KMS-11 (cell line): ENCODE results near the gene RIPK4.
"Not testable (repeated sequence)": the region's sequence is repeated elsewhere in the genome, so short reads cannot be mapped to it uniquely, and the experiment has no call there.

Source experiments
- H2AFZ ChIP-seq: fragments of 200-600 bp; sonication (generic); 2 replicates; pipeline ENCODE4 v1.6.1; 2016; ENCODE audit warnings: antibody characterized with exemption, mixed run types, low read depth
- H3K27ac ChIP-seq: fragments of 200-600 bp; sonication (generic); 2 replicates; pipeline ENCODE4 v1.6.1; 2016; ENCODE audit warnings: mild to moderate bottlenecking, mixed run types
- H3K27me3 ChIP-seq: fragments of 200-600 bp; sonication (generic); 2 replicates; pipeline ENCODE4 v1.6.1; 2017; ENCODE audit warnings: mild to moderate bottlenecking, low read depth, mixed run types, moderate library complexity; ENCODE audit not compliant: insufficient read depth
- H3K36me3 ChIP-seq: fragments of 200-600 bp; sonication (generic); 2 replicates; pipeline ENCODE4 v1.6.1; 2017; ENCODE audit warnings: mild to moderate bottlenecking, mixed run types; ENCODE audit not compliant: insufficient read depth
- H3K4me1 ChIP-seq: fragments of 200-600 bp; sonication (generic); 2 replicates; pipeline ENCODE4 v1.6.1; 2016; ENCODE audit warnings: mild to moderate bottlenecking, low read depth, mixed run types; ENCODE audit not compliant: poor library complexity, severe bottlenecking
- H3K4me2 ChIP-seq: fragments of 200-600 bp; sonication (generic); 2 replicates; pipeline ENCODE4 v1.7.0; 2016; ENCODE audit warnings: mild to moderate bottlenecking, mixed run types
- H3K4me3 ChIP-seq: fragments of 200-600 bp; sonication (generic); IDR thresholded peaks from 2 replicates; pipeline ENCODE4 v1.6.1; 2017; ENCODE audit warnings: low read depth, low read length, mixed read lengths; ENCODE audit not compliant: insufficient read depth
- H3K79me2 ChIP-seq: fragments of 200-600 bp; sonication (generic); 2 replicates; pipeline ENCODE4 v1.6.1; 2016; ENCODE audit warnings: low read depth, mixed run types; ENCODE audit not compliant: insufficient read depth
- H3K9ac ChIP-seq: fragments of 200-600 bp; sonication (generic); 2 replicates; pipeline ENCODE4 v1.6.1; 2016; ENCODE audit warnings: mild to moderate bottlenecking, mixed run types
- H4K20me1 ChIP-seq: fragments of 200-600 bp; sonication (generic); 2 replicates; pipeline ENCODE4 v1.6.1; 2016; ENCODE audit warnings: mild to moderate bottlenecking, mixed run types; ENCODE audit not compliant: insufficient read depth
- TF ChIP-seq, protein P1 (sequence below): fragments of 200-600 bp; sonication (generic); conservative IDR thresholded peaks from 2 replicates; pipeline ENCODE4 v1.6.1; 2017; ENCODE audit warnings: low read depth, mild to moderate bottlenecking, antibody characterized with exemption, low read length, moderate library complexity, mixed read lengths

RIPK4 gene

GRCh38 chr21:41795726-41796125 lies 28.9 kb upstream of the RIPK4 start:
- Histone ChIP-seq H3K27ac (no peak overlapping the region), H3K4me1 (no peaks in the 10 kb centered on the region), H3K27me3 (no peaks in the 10 kb centered on the region), H3K9ac (no peak overlapping the region), H3K79me2 (no peaks in the 10 kb centered on the region), H3K4me2 (no peak overlapping the region), H3K4me3 (no peak overlapping the region), H3K36me3 (no peaks in the 10 kb centered on the region), H4K20me1 (no peaks in the 10 kb centered on the region), H2AFZ (no peak overlapping the region)
- TF ChIP-seq, protein P1, sequence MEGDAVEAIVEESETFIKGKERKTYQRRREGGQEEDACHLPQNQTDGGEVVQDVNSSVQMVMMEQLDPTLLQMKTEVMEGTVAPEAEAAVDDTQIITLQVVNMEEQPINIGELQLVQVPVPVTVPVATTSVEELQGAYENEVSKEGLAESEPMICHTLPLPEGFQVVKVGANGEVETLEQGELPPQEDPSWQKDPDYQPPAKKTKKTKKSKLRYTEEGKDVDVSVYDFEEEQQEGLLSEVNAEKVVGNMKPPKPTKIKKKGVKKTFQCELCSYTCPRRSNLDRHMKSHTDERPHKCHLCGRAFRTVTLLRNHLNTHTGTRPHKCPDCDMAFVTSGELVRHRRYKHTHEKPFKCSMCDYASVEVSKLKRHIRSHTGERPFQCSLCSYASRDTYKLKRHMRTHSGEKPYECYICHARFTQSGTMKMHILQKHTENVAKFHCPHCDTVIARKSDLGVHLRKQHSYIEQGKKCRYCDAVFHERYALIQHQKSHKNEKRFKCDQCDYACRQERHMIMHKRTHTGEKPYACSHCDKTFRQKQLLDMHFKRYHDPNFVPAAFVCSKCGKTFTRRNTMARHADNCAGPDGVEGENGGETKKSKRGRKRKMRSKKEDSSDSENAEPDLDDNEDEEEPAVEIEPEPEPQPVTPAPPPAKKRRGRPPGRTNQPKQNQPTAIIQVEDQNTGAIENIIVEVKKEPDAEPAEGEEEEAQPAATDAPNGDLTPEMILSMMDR = no peak

DNA sequence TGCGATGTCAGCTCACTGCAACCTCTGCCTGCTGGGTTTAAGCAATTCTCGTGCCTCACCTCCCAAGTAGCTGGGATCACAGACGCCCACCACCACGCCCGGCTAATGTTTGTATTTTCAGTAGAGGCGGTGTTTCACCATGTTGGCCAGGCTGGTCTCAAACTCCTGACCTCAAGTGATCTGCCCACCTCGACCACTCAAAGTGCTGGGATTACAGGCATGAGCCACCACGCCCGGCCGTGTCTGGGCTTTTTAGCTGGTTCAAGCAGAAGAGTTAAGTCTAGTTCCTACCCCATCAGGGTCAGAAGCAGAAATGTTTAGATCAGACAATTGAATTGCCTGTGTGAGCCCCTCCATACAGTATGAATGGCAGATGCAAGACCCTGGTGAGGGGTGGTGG lies 27.7 kb upstream of the RIPK4 start:
- Histone ChIP-seq H3K4me3 (no peak overlapping the region), H3K79me2 (no peaks in the 10 kb centered on the region), H3K4me1 (no peaks in the 10 kb centered on the region), H3K9ac (no peak overlapping the region), H3K27ac (no peak overlapping the region), H3K27me3 (no peaks in the 10 kb centered on the region), H3K4me2 (no peak overlapping the region), H4K20me1 (no peaks in the 10 kb centered on the region), H2AFZ (no peak overlapping the region), H3K36me3 (no peaks in the 10 kb centered on the region)
- TF ChIP-seq, protein P1 = no peak

- Histone ChIP-seq H3K4me1 (no peaks in the 10 kb centered on the region), H3K4me2 (no peak overlapping the region), H3K9ac (no peak overlapping the region), H2AFZ (no peak overlapping the region), H3K79me2 (no peaks in the 10 kb centered on the region), H3K4me3 (no peak overlapping the region), H4K20me1 (no peaks in the 10 kb centered on the region), H3K36me3 (no peaks in the 10 kb centered on the region), H3K27ac (no peak overlapping the region), H3K27me3 (no peaks in the 10 kb centered on the region)
- TF ChIP-seq, protein P1 = no peak
Measured at GRCh38 chr21:41792711-41793110, 25.9 kb upstream of the RIPK4 start.

- TF ChIP-seq, protein P1 = no peak
- H3K4me1 ChIP-seq = no peaks in the 10 kb centered on the region
- H3K4me2 ChIP-seq = no peak overlapping the region
- H3K79me2 ChIP-seq = no peaks in the 10 kb centered on the region
- H3K27ac ChIP-seq = no peak overlapping the region
- no peak overlapping the region for H2AFZ ChIP-seq
- no peaks in the 10 kb centered on the region for H4K20me1 ChIP-seq
- peaks cover 2% of the 10 kb centered on the region; the same call in 1 of the 2 replicates for H3K27me3 ChIP-seq
- H3K4me3 ChIP-seq = no peak overlapping the region
- H3K36me3 ChIP-seq = no peaks in the 10 kb centered on the region
- no peak overlapping the region for H3K9ac ChIP-seq
Measured at GRCh38 chr21:41786509-41786987, 19.7 kb upstream of the RIPK4 start.

DNA sequence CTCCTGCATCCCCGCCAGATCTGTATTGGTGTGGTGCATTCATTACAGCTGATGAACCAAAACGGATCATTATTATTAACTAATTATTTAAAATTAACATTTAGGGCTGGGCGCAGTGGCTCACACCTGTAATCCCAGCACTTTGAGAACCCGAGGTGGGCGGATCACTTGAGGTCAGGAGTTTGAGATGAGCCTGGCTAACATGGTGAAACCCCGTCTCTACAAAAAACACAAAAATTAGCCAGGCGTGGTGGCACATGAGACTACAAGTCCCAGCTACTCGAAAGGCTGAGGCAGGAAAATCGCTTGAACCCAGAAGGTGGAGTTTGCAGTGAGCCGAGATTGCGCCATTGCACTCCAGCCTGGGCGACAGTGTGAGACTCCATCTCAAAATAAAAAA lies 18.4 kb upstream of the RIPK4 start:
- H3K79me2 ChIP-seq, H3K4me2 ChIP-seq, H3K4me3 ChIP-seq, H3K36me3 ChIP-seq, H3K27me3 ChIP-seq, H4K20me1 ChIP-seq, H3K4me1 ChIP-seq, H3K9ac ChIP-seq, H2AFZ ChIP-seq, H3K27ac ChIP-seq: not testable (repeated sequence)
